Hematopoietic multipotent progenitor cell treated with erythropoietin and hydrocortisone succinate and interleukin-3 and kit ligand, for 8 days (in vitro differentiated cells): ENCODE data around the gene TMEM127.
"Not testable (repeated sequence)": the region's sequence is repeated elsewhere in the genome, so short reads cannot be mapped to it uniquely, and the experiment has no call there.

Experiments used
- DNase-seq: peaks from one replicate; pipeline ENCODE4 v3.0.0-alpha.2; 2015

TMEM127 gene, protein sequence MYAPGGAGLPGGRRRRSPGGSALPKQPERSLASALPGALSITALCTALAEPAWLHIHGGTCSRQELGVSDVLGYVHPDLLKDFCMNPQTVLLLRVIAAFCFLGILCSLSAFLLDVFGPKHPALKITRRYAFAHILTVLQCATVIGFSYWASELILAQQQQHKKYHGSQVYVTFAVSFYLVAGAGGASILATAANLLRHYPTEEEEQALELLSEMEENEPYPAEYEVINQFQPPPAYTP

DNA sequence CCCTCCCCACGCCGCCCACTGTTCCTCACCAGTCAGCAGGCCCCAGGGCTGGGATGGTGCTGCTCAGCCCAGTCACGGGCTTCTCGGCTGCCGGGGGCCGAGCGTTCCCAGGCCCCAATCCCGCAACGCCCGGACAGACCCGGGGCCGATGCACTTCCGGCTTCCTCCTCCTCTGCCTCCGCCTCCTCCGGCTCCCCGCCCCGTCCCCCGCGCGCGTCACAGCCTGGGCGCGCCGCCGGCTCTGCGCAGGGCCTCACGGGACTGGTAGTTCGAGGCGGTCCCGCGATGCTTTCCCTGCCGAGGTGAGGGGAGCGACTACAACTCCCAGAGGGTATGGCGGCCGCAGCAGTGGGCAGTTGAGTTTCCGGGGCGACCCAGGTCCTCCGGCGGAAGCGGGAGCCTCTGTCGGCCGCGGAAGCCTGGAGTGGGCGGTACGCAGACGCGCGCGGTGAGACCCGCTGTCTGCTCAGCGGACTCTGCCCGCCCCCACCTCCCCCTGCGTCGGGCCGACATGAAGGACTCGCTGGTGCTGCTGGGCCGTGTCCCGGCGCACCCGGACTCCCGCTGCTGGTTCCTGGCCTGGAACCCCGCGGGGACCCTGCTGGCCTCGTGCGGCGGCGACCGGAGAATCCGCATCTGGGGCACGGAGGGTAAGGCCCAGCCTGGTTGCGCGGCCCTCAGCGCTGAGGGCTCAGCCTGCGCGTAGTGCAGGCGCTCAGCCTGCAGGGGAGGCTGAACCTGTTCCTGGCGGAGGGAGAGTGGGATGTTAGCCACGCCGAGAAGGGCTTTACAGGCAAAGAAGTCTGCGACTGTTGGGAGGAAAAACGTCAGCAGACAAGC lies at the start of gene TMEM127, which contains the start of gene CIAO1:
Gene TMEM127, minus strand, starts transcription at position 158 of the 840 bp plus-strand sequence. CDS start 616 bp downstream, outside the sequence.
Gene CIAO1, plus strand, starts transcription at position 386 of the 840 bp plus-strand sequence. Its CDS starts 126 bp downstream, at position 512.
- DNase-seq: peak; percentile 98

GRCh38 chr2:96315005-96315399 lies 49.2 kb upstream of the TMEM127 start:
- DNase-seq: no peak

GRCh38 chr2:96308248-96308647 lies 42.5 kb upstream of the TMEM127 start:
- no peak for DNase-seq

DNA sequence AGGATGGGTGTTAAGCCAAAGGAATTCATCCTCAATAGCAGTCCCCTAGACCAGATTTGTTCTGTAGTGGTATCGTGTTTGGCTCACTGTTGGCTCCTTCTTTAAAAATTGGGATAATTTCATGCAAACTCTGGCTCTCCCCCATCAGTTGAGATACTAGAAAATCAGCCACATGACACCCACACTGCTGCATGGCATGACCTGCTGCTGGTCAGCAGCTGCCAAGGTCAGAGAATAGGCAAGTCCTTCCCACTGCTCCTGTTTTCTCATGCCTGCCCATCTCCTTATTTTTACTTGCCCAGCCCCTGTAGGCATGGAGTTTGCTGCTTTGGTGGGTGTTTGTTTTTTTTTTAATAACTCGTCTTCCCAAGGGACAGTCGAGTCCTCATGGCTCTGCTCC lies 40.6 kb upstream of the TMEM127 start:
- peak; percentile 25 for DNase-seq

GRCh38 chr2:96305979-96306308 lies 40.1 kb upstream of the TMEM127 start:
- no peak for DNase-seq

DNA sequence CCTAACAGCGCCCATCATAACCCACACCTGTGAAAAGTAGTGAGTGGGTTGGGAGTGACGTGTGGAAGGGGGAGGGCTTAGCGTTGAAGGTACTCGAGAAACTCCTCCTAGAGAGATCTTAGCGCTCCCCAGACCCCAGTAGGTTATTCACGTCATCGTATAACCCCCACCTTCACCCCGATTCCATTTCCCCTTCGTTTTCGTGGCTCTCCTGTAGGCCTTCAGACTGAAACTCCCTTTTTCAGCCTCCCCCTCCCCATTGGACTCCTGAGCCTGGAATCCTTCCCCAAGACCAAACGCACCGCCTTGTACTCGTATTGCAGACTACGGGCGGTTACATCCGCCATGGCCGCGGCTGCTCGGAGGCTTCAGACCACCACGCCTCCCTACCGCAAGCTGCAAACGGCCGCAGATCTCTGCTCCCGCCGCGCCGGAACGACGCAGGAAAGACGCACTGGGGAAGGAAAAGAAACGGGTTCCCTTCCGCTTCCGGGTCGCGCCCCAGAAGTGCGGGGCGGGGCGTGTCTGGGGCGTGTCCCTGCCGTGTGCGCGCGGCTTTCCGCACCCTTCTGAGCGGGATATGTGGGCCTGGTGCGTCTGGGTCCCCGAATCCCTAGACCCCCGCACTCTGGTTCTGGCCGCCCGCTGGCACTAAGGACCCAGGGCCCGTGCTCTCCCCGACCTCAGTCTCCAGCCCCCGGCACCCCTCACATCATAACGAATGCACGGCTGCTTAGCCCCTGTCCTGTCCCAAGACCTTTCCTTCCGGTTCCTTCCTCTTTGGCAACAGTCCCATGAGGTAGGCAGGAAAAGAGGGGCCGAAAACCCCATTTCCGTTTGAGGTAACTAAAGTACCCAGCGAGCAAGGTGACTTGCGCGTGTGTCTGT lies 39.5 kb upstream of the TMEM127 start, which contains the start of gene SNRNP200:
Gene SNRNP200, minus strand, starts transcription at position 456 of the 888 bp plus-strand sequence. Its CDS starts 109 bp downstream, at position 347.
- peak; percentile 93 for DNase-seq

GRCh38 chr2:96304606-96305005 lies 38.8 kb upstream of the TMEM127 start:
- DNase-seq: no peak

GRCh38 chr2:96301865-96302264 lies 36.1 kb upstream of the TMEM127 start:
- DNase-seq: peak; percentile 67

GRCh38 chr2:96296925-96297324 lies 31.1 kb upstream of the TMEM127 start:
- no peak for DNase-seq

DNA sequence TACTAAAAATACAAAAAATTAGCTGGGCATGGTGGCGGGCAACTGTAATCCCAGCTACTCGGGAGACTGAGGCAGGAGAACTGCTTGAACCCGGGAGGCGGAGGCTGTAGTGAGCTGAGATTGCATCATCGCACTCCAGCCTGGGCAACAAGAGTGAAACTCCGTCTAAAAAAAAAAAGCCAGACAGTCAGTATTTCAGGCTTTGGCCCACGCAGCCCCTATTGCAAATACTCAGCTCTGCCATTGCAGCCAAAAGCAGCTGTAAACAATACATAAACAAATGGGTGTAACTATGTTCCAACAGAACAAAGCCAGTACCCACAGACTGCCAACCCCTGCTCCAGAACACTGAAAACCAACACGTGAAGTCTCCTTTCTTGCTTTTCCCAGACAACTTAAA lies 28.5 kb upstream of the TMEM127 start:
- not testable (repeated sequence) for DNase-seq

- no peak for DNase-seq
Observed at GRCh38 chr2:96291751-96292150, 26.0 kb upstream of the TMEM127 start.

DNA sequence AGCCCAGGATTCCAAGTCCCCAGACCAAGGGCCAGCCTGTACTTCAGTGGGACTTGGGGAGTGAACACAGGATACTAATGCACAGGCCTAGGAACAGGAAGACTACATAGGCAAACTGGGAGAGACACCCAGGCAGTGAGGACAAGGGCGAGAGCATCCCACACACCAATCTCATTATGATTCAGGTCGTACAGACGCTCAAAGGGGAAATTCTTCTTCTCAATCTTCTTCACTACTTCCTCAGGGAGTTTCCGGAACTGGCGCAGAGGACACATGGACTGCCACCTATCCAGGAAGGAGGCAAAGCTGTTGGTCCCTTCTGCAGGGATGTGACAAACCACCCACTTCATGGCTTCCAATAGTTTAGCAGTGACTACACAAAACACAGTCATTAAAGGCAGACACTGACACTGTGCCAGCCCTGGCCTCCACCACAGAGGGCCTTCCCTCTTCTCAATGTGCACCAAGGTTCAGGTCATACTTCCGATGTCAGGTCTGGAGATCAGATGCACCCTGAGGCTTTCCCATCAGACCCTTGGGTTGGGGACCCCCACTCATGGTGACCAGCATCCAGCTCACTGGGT lies 21.6 kb upstream of the TMEM127 start:
- no peak for DNase-seq

DNA sequence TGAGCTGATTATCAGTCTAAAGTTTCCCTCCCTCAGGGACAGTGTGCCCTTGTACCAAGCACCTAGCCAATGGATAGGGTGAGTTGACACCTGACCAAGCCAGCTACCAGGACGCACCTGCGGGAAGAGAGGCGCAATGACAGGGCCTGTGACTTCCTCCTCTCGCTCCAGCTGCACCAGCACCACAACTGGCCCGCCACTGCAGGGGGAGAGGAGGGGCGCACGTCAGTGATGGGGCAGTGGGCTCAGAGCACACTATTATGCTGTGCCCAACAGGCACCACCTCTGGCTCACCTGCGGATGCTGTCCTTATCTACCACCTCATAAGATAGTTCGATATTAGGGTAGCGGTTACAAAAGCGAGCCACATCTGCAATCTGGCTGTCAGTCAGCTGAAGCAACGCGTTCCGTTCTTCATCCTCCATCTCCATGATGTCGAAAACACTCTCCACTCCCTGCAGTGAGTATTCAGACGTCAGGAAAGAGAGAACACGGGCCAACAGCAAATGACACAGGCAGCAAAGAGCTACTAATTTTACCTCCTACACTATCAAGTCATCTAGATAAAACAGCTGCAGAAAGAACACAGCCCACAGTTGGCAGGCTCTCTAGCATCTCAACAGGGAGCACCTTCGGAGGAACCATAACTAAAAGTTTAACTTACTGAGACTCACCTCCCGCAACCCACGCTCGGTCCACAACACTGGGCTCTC lies 11.1 kb upstream of the TMEM127 start:
- DNase-seq: no peak

DNA sequence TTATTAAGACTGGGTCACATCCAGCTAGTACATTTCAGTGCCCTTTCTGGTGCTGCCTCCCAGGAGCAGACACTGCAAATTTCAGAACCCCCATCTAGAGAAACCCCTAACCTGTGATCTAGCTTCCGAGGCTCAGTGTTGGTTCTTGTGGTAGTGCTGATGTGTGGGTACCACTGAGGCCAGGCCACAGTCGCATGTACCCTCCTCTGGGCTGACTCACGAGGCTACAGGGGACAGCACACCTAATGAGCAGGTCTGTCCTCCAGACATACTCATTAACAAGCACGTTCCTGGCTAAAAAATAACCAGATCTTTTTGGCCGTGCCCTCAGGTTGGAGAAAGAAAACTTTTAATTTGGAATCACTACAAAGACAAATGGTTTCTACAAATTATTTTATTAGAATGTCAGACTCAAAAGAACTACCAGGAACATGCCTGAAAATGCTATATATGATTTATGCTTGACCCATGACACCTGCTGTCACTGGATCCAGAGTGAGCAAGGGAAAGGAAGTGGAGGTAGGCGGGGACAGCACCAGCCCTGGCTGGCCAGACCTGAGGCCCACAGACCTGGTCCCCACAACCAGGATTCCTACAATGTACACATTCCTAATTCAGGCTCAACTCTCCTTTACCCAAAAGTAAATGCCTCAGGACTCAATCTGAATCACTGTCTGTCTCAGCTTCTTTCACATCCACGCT lies 8.7 kb upstream of the TMEM127 start:
- DNase-seq: no peak

- no peak for DNase-seq
Observed at GRCh38 chr2:96273763-96274162, 8.0 kb upstream of the TMEM127 start.

DNA sequence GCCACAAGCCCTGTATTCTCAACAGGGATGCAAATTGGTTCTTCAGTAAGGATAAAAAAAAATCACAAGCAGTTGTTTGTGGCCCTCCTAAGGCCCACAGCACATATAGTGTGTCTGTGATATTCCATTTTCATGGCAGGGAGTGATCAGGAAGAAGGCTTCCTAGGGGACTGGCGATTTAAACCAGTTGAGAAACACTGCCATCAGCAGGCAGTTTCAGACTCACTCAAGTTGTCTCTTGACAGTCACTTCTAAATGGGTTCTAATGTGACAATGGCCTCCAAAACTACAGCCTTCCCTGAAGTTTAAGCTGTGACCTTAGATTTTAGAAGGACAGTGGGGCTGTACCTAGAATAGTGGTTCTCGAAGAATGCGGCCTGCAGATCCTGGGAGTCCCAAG lies 6.2 kb upstream of the TMEM127 start:
- no peak for DNase-seq

DNA sequence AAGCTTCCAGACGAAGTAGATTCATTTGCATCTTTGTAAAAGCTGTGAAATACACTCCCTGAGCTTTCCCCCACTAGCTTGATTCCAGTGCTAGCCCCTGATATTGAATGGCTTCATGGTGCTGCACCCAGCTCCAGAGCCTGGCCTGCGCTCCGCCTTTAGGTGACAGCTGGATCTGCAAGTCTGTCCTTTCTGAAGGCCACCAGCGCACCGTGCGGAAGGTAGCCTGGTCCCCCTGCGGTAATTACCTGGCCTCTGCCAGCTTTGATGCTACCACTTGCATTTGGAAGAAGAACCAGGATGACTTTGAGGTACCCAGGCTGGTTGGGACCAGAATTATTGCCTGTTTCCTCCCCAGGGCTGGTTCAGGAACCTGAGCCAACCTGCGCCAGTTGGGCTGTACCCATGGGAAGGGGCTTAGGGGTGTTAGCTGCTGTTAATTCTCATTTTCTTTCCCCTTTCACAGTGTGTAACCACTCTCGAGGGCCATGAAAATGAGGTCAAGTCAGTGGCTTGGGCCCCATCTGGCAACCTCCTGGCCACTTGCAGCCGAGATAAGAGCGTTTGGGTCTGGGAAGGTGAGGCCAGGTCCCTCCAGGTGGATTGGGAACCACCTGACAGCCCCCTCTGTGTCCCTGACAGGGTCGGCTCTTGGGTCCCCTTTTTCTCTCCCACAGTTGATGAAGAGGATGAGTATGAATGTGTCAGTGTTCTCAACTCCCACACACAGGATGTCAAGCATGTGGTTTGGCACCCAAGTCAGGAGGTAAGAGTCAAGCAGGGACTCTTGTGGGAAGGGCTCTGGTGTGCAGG lies 1.6 kb upstream of the TMEM127 start:
- DNase-seq: peak; percentile 69

- no peak for DNase-seq
Observed at GRCh38 chr2:96265349-96265839, 403 bp downstream of the TMEM127 start.

DNA sequence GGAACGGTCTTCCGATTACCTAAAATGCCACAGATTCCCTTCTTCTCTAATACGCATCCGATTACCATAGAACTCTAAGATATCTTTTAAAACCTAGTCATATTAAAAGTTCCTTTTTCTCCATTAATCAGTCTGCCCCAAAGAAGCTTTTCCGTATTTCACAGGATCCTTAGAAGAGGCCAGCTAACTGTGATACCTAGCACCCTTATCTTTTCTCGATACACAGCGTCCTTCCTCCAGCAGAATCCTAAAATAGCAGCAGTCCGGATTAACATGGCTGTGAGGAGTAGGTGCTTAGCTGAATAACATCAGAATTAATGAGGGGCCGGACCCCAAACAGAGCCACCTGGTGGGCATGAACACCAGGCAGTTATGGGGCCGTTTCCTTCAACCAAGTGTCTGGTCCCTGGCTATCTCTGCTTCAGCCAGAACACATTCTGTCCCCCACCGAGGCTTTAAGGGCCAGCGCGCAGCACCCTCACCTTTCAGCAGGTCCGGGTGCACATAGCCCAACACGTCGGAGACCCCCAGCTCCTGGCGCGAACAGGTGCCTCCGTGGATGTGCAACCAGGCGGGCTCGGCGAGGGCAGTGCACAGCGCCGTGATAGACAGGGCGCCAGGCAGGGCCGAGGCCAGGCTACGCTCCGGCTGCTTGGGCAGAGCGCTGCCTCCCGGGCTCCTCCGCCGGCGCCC lies 995 bp downstream of the TMEM127 start:
- DNase-seq: peak; percentile 62

- DNase-seq: no peak
Observed at GRCh38 chr2:96264086-96264485, 1.7 kb downstream of the TMEM127 start.
